ENCODE measurements around the gene TSNAX.

Gene TSNAX, protein sequence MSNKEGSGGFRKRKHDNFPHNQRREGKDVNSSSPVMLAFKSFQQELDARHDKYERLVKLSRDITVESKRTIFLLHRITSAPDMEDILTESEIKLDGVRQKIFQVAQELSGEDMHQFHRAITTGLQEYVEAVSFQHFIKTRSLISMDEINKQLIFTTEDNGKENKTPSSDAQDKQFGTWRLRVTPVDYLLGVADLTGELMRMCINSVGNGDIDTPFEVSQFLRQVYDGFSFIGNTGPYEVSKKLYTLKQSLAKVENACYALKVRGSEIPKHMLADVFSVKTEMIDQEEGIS
- long read RNA-seq, transcript TSNAX-201 (6 exons, 2,650 nt) = major isoform, 436 of 491 reads
- long read RNA-seq, transcript TSNAX-205 (5 exons, 585 nt) = minor isoform, 11 of 491 reads
- long read RNA-seq, partial matches to known transcripts = 11 of 491 reads
- long read RNA-seq, other reads (novel, unspliced or antisense) = 33 of 491 reads

DNA sequence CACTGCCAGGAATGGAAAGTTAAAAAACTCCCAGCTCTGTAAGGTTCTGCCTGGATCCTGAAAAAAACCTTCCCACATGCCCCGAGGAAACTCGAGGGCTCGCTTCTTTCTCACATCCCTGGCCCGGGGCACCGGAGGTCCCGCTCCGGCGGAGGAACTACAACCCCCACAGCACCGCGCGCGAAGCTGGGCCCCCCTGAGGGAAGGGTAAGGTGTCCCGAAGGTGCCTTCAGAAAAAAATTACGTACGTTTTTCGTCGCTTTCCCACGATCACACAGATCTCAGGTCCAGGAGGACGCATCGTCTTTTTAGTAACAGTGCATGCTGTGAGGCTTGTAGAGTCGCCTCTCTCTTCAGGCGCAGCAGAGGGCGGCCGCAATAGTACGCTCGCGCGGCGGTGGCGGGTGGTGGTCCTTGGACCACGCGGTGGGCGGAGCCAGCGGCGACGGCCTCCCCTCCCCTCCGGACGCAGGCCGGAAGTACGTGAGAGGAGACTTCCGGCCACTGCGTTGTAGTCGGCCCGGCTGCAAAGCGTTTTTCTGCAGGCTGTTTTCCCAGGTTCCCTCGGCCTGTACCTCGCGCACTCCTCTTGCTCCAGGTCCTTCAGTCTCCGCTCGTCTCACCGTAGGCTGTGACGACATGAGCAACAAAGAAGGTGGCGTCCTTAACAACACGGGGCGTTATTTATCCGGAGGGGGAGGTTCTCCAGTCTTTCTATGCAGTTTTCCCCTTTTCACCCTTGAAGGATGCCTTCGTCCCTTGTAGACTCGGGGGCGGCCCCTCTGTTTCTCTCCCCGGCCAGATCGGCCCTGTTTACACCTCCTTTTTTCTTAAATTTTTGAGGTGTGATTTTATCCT, at the start of gene TSNAX:
TSS of gene TSNAX (plus strand) at position 498 of the 858 bp plus-strand sequence. CDS start at position 640, 142 bp downstream.
- Histone ChIP-seq H3K27ac (replicated peaks) (peak within 1 kb of the TSS; percentile 97), H3K4me3 (replicated peaks; ENCODE audit: insufficient read depth, low read length) (peak within 1 kb of the TSS; percentile 80), H3K27me3 (ENCODE audit: insufficient read depth, poor library complexity, severe bottlenecking) (no peaks in the 10 kb centered on the region)
- DNase-seq (ENCODE audit: low read depth in 1 of 2, low spot score in 1 of 2) = peak; percentile 91 to 93
- peak; percentile 91 for TF ChIP-seq GABPA (IDR thresholded peaks at IDR 0.05; ENCODE audit: low read depth)
- TF ChIP-seq, protein P1, sequence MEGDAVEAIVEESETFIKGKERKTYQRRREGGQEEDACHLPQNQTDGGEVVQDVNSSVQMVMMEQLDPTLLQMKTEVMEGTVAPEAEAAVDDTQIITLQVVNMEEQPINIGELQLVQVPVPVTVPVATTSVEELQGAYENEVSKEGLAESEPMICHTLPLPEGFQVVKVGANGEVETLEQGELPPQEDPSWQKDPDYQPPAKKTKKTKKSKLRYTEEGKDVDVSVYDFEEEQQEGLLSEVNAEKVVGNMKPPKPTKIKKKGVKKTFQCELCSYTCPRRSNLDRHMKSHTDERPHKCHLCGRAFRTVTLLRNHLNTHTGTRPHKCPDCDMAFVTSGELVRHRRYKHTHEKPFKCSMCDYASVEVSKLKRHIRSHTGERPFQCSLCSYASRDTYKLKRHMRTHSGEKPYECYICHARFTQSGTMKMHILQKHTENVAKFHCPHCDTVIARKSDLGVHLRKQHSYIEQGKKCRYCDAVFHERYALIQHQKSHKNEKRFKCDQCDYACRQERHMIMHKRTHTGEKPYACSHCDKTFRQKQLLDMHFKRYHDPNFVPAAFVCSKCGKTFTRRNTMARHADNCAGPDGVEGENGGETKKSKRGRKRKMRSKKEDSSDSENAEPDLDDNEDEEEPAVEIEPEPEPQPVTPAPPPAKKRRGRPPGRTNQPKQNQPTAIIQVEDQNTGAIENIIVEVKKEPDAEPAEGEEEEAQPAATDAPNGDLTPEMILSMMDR (IDR thresholded peaks at IDR 0.05; ENCODE audit: insufficient read depth, low read length) = no peak
- peak; percentile 82; the same call in 1 of the 2 replicates for TF ChIP-seq POLR2AphosphoS5 (IDR thresholded peaks at IDR 0.05; ENCODE audit: low read depth)

DNA sequence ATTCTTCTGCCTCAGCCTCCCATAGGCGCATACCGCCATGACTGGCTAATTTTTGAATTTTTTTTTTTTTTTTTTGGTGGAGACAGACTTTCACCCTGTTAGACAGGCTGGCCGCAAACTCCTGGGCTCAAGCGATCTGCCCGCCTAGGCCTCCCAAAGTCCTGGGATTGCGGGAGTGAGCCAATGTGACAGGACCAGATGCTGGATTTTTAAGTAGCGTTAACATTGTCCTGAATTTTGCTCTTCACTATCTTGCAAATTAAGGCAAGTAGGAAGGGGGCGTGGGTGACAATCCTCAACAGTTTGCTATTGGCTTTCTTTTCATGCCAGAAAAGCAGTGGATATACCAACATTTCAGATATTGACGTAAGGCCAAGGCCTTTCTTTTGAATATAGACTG, 49.7 kb upstream of the TSNAX start:
- H3K4me3 ChIP-seq (replicated peaks; ENCODE audit: insufficient read depth, low read length) = no peak overlapping the region
- TF ChIP-seq, protein P1 (IDR thresholded peaks at IDR 0.05; ENCODE audit: insufficient read depth, low read length) = no peak
- TF ChIP-seq, protein P2, sequence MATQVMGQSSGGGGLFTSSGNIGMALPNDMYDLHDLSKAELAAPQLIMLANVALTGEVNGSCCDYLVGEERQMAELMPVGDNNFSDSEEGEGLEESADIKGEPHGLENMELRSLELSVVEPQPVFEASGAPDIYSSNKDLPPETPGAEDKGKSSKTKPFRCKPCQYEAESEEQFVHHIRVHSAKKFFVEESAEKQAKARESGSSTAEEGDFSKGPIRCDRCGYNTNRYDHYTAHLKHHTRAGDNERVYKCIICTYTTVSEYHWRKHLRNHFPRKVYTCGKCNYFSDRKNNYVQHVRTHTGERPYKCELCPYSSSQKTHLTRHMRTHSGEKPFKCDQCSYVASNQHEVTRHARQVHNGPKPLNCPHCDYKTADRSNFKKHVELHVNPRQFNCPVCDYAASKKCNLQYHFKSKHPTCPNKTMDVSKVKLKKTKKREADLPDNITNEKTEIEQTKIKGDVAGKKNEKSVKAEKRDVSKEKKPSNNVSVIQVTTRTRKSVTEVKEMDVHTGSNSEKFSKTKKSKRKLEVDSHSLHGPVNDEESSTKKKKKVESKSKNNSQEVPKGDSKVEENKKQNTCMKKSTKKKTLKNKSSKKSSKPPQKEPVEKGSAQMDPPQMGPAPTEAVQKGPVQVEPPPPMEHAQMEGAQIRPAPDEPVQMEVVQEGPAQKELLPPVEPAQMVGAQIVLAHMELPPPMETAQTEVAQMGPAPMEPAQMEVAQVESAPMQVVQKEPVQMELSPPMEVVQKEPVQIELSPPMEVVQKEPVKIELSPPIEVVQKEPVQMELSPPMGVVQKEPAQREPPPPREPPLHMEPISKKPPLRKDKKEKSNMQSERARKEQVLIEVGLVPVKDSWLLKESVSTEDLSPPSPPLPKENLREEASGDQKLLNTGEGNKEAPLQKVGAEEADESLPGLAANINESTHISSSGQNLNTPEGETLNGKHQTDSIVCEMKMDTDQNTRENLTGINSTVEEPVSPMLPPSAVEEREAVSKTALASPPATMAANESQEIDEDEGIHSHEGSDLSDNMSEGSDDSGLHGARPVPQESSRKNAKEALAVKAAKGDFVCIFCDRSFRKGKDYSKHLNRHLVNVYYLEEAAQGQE (IDR thresholded peaks at IDR 0.05; ENCODE audit: insufficient replicate concordance, low read depth) = no peak
- TF ChIP-seq POLR2AphosphoS5 (IDR thresholded peaks at IDR 0.05; ENCODE audit: low read depth) (no peak), SPI1 (IDR thresholded peaks at IDR 0.05; ENCODE audit: borderline replicate concordance, low read depth) (no peak), GABPA (IDR thresholded peaks at IDR 0.05; ENCODE audit: low read depth) (no peak)

DNA sequence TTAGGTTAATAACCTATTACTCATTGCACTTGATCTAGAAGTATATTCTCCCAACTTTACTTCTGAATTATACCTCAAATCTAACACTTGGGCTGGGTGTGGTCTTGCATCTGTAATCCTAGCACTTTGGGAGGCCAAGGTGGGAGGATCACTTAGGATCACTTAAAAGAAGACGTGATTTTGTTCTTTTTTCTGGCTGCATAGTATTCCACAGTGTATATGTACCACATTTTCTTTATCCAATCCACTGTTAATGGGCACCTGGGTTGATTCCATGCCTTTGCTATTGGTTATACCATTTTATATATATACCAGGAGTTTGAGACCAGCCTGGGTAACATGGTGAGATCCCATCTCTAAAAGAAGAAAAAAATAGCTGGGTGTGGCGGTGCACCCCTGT, 48.5 kb upstream of the TSNAX start:
- H3K27ac ChIP-seq (replicated peaks) = no peak overlapping the region
- no peak for DNase-seq (ENCODE audit: low read depth in 1 of 2, low spot score in 1 of 2)
- TF ChIP-seq, protein P1 (IDR thresholded peaks at IDR 0.05; ENCODE audit: insufficient read depth, low read length) = no peak
- TF ChIP-seq, protein P2 (IDR thresholded peaks at IDR 0.05; ENCODE audit: insufficient replicate concordance, low read depth) = no peak
- TF ChIP-seq GABPA (IDR thresholded peaks at IDR 0.05; ENCODE audit: low read depth) (no peak), POLR2AphosphoS5 (IDR thresholded peaks at IDR 0.05; ENCODE audit: low read depth) (no peak), SPI1 (IDR thresholded peaks at IDR 0.05; ENCODE audit: borderline replicate concordance, low read depth) (no peak)

More for the DNA sequence above, 49.7 kb upstream of the TSNAX start:
- DNase-seq (ENCODE audit: low read depth in 1 of 2, low spot score in 1 of 2) = no peak
- Histone ChIP-seq H3K27me3 (ENCODE audit: insufficient read depth, poor library complexity, severe bottlenecking) (no peaks in the 10 kb centered on the region), H3K27ac (replicated peaks) (no peak overlapping the region)

More for the DNA sequence above, 48.5 kb upstream of the TSNAX start:
- Histone ChIP-seq H3K27me3 (ENCODE audit: insufficient read depth, poor library complexity, severe bottlenecking) (no peaks in the 10 kb centered on the region), H3K4me3 (replicated peaks; ENCODE audit: insufficient read depth, low read length) (no peak overlapping the region)

Data from HL-60 (cell line).